HCT116 (cell line): Measurements from ENCODE around the gene MCEMP1. TPM values are rescaled to one million over a fixed set of nuclear protein-coding genes. Genes with fewer than 3 reads are reported as not detected.

ENCODE experiments used
- ATAC-seq: fragments of 200-7000 bp; cut with Tn5 transposase; 2 replicates; pipeline ENCODE4 v1.9.1; 2020; ENCODE audit warnings: mild to moderate bottlenecking, moderate library complexity
- BruUV-seq: library from RNA; stranded (reverse); fragments of 400-500 nt; replicated peaks from 2 replicates; lab custom pipeline; 2021; lab: Mats Ljungman, UMichigan
- CTCF ChIA-PET: fragments of 300-600 bp; sonication (Branson Sonifier 250); formaldehyde crosslinking; loops from one replicate; lab custom pipeline; 2021; ENCODE audit warnings: antibody characterized with exemption; lab: Charles Lee
- POLR2A ChIA-PET: fragments of 300-600, 350-600 bp; sonication (Branson Sonifier 250); formaldehyde crosslinking; loops from one replicate; lab custom pipeline; 2021; ENCODE audit warnings: antibody characterized with exemption; lab: Charles Lee
- RAD21 ChIA-PET, 2 experiments: fragments of 300-600 bp; sonication (Branson Sonifier 250); formaldehyde crosslinking; loops; one replicate each; lab custom pipeline; 2023; ENCODE audit warnings: low total read pairs in 2 of 2; ENCODE audit not compliant: uncharacterized antibody in 2 of 2, unreplicated experiment in 2 of 2, low non-redundant PET in 1 of 2; lab: Charles Lee
- DNase-seq: peaks from one replicate; pipeline ENCODE4 v3.0.0-alpha.2; 2010; ENCODE audit warnings: low read depth, low spot score
- H2AFZ ChIP-seq: fragments of 200-600 bp; shearing (Covaris generic), sonication (generic); 2 replicates; pipeline ENCODE4 v1.6.1; 2017; ENCODE audit warnings: low read depth, mixed run types, mixed read lengths, antibody characterized with exemption, low read length; ENCODE audit not compliant: poor library complexity, severe bottlenecking
- H3K27ac ChIP-seq: 2 replicates; pipeline ENCODE4 v1.5.1; 2012; ENCODE audit warnings: low read depth, low read length
- H3K27me3 ChIP-seq: fragments of 200-600 bp; sonication (generic); 2 replicates; pipeline ENCODE4 v1.6.1; 2016; ENCODE audit warnings: mixed run types, low read length, mixed read lengths; ENCODE audit not compliant: insufficient read depth
- H3K36me3 ChIP-seq, 2 experiments: fragments of 200-500 bp in 1 of 2; fragments of 200-600 bp in 1 of 2; sonication (Bioruptor generic) in 1 of 2; sonication (generic) in 1 of 2; 2 replicates each; pipeline versions ENCODE4 v1.5.1 to v1.6.1; 2014 to 2016; ENCODE audit warnings: low read length in 2 of 2, inconsistent platforms in 1 of 2, mixed read lengths in 1 of 2, mixed run types in 1 of 2; ENCODE audit not compliant: insufficient read depth in 2 of 2, control insufficient read depth in 1 of 2
- H3K4me1 ChIP-seq, 2 experiments: fragments of 200-600 bp in 1 of 2; sonication (generic) in 1 of 2; 2 replicates each; pipeline versions ENCODE4 v1.5.1 to v1.6.1; 2012 to 2017; ENCODE audit warnings: low read length in 2 of 2, inconsistent platforms in 1 of 2, mild to moderate bottlenecking in 1 of 2, mixed read lengths in 1 of 2, mixed run types in 1 of 2, moderate library complexity in 1 of 2; ENCODE audit not compliant: insufficient read depth in 2 of 2, control insufficient read depth in 1 of 2
- H3K4me2 ChIP-seq: fragments of 200-600 bp; sonication (generic); 2 replicates; pipeline ENCODE4 v1.6.1; 2017; ENCODE audit warnings: mixed run types, low read length, mixed read lengths
- H3K4me3 ChIP-seq, 2 experiments: fragments of 200-600 bp in 1 of 2; sonication (generic) in 1 of 2; replicated peaks in 1 of 2; 2 replicates each; pipeline ENCODE4 v1.5.1; 2011 to 2016; ENCODE audit warnings: low read length in 2 of 2, control low read depth in 1 of 2, low read depth in 1 of 2, mild to moderate bottlenecking in 1 of 2, mixed read lengths in 1 of 2, mixed run types in 1 of 2
- H3K79me2 ChIP-seq: fragments of 200-600 bp; sonication (generic); 2 replicates; pipeline ENCODE4 v1.6.1; 2017; ENCODE audit warnings: mild to moderate bottlenecking, mixed run types, low read length, moderate library complexity, mixed read lengths; ENCODE audit not compliant: insufficient read depth
- H3K9ac ChIP-seq: fragments of 200-600 bp; sonication (generic); 2 replicates; pipeline ENCODE4 v1.6.1; 2016; ENCODE audit warnings: low read length, mixed read lengths
- H3K9me2 ChIP-seq: fragments of 200-600 bp; sonication (generic), shearing (Covaris generic); 2 replicates; pipeline ENCODE4 v1.6.1; 2017; ENCODE audit warnings: mixed run types, mild to moderate bottlenecking, moderate library complexity; ENCODE audit not compliant: insufficient read depth
- H3K9me3 ChIP-seq, 2 experiments: fragments of 200-500 bp in 1 of 2; fragments of 200-600 bp in 1 of 2; sonication (Bioruptor generic) in 1 of 2; sonication (generic) in 1 of 2; 2 replicates each; pipeline ENCODE4 v1.6.1; 2014 to 2017; ENCODE audit warnings: low read length in 2 of 2, mixed read lengths in 2 of 2, inconsistent platforms in 1 of 2, low read depth in 1 of 2, mild to moderate bottlenecking in 1 of 2, mixed run types in 1 of 2, moderate library complexity in 1 of 2; ENCODE audit not compliant: control insufficient read depth in 1 of 2, insufficient read depth in 1 of 2
- H4K20me1 ChIP-seq: fragments of 200-600 bp; sonication (generic), shearing (Covaris generic); 2 replicates; pipeline ENCODE4 v1.6.1; 2017; ENCODE audit warnings: mixed run types, mild to moderate bottlenecking, moderate library complexity; ENCODE audit not compliant: insufficient read depth
- CBX3 ChIP-seq: IDR thresholded peaks from 2 replicates; pipeline ENCODE4 v1.6.1; 2012; ENCODE audit warnings: low read depth
- CEBPB ChIP-seq: IDR thresholded peaks from 2 replicates; pipeline ENCODE4 v1.6.1; 2012; ENCODE audit warnings: low read depth
- EGR1 ChIP-seq: IDR thresholded peaks from 2 replicates; pipeline ENCODE4 v1.6.1; 2012; ENCODE audit warnings: low read depth
- ELF1 ChIP-seq: IDR thresholded peaks from 2 replicates; pipeline ENCODE4 v1.6.1; 2012; ENCODE audit warnings: low read depth, borderline replicate concordance
- EZH2 ChIP-seq: fragments of 200-600 bp; sonication (generic); IDR thresholded peaks from 2 replicates; pipeline ENCODE4 v1.6.1; 2017; ENCODE audit warnings: antibody characterized with exemption, mixed run types
- EZH2phosphoT487 ChIP-seq: fragments of 200-600 bp; IDR thresholded peaks from 2 replicates; pipeline ENCODE4 v1.6.1; 2018; ENCODE audit warnings: antibody characterized with exemption, borderline replicate concordance
- POLR2AphosphoS5 ChIP-seq: IDR thresholded peaks from 2 replicates; pipeline ENCODE4 v1.6.1; 2011; ENCODE audit warnings: mild to moderate bottlenecking, low read depth, low read length, moderate library complexity
- SIN3A ChIP-seq: IDR thresholded peaks from 2 replicates; pipeline ENCODE4 v1.6.1; 2012; ENCODE audit warnings: low read depth
- SP1 ChIP-seq: IDR thresholded peaks from 2 replicates; pipeline ENCODE4 v1.6.1; 2012; ENCODE audit warnings: low read depth
- SRF ChIP-seq: IDR thresholded peaks from 2 replicates; pipeline ENCODE4 v1.6.1; 2012; ENCODE audit warnings: low read depth
- YY1 ChIP-seq: IDR thresholded peaks from 2 replicates; pipeline ENCODE4 v1.6.1; 2011; ENCODE audit warnings: low read length, low read depth, moderate library complexity, mild to moderate bottlenecking; ENCODE audit not compliant: insufficient replicate concordance; ENCODE audit errors: extremely low read depth
- ZNF274 ChIP-seq: fragments of 200-500 bp; sonication (Bioruptor generic); IDR thresholded peaks from 2 replicates; pipeline ENCODE4 v1.6.1; 2014; ENCODE audit warnings: mild to moderate bottlenecking, low read depth, low read length, inconsistent platforms
- intact Hi-C: fragments of 100-400 bp; cut with micrococcal nuclease; formaldehyde crosslinking; loops from 2 replicates; pipeline ENCODE4 v1.10.0; 2022
- total RNA-seq: library from RNA; stranded (reverse); gene quantifications from one replicate; pipeline ENCODE4 v1.2.1, GENCODE V29; 2021; ENCODE audit not compliant: unreplicated experiment
- TF ChIP-seq, protein P1 (sequence below): IDR thresholded peaks from 2 replicates; pipeline ENCODE4 v1.6.1; 2012
- TF ChIP-seq, protein P2 (sequence below): IDR thresholded peaks from 2 replicates; pipeline ENCODE4 v1.6.1; 2012
- TF ChIP-seq, protein P3 (sequence below), 3 experiments: fragments of 200-600 bp in 1 of 3; sonication (generic) in 1 of 3; IDR thresholded peaks in 2 of 3; conservative IDR thresholded peaks in 1 of 3; 2 replicates each; pipeline ENCODE4 v1.5.1; 2012 to 2017; ENCODE audit warnings: low read depth in 2 of 3, low read length in 2 of 3, antibody characterized with exemption in 1 of 3, borderline replicate concordance in 1 of 3, control low read depth in 1 of 3, mild to moderate bottlenecking in 1 of 3, mixed read lengths in 1 of 3, mixed run types in 1 of 3, moderate library complexity in 1 of 3; ENCODE audit not compliant: insufficient read depth in 1 of 3

The MCEMP1 gene
- total RNA-seq, 1 experiment from 2014 or later = not detected

DNA sequence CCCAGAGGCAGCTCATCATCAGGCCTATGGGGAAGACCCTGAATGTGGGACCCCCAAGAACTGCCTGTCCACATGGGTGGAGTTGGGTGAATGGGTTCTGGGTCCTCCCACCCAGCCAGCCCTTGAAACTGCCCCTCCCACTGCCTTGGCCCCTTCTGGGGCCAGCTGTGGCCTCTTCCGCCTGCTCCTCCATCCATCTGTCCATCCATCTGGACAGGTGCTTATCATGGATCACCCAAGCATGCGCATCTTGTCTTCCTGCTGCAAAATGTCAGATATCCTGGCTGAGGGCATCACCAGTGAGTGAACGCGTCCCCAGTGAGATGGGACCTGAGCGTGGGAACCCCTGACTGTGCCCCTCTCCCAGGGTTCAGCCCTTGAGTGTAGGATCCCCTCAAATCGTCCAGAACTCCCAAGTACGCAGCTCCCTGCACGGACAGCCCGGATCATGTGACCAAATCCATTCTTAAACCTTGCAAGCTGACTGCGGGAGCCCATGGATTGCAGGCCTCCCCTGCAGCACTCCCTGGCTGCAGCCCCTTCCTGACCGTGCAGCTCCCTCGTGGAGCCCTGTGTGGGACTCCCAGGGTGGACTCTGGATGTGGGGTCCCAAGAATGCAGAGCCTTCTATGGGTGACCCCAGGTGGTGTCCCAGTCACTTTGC lies 38.0 kb upstream of the MCEMP1 start:
- ChIA-PET POLR2A (interaction anchor here (1.6 kb wide), 1 partner anchor 10 kb away, joined by 6 read pairs; the partner anchor contains the start of genes PET100 and XAB2), CTCF (no interaction called here), RAD21 (no interaction called here)
- Histone ChIP-seq H3K9me3 (peaks cover 0 to 4% of the 10 kb centered on the region in 2 experiments; a peak in 1 of 4 replicates), H3K36me3 (no peaks in the 10 kb centered on the region; a peak in 1 of 4 replicates), H3K27me3 (no peaks in the 10 kb centered on the region), H3K4me3 (no peak overlapping the region), H3K79me2 (peaks cover 17% of the 10 kb centered on the region), H3K4me1 (peaks cover 8 to 27% of the 10 kb centered on the region in 2 experiments; a peak in 3 of 4 replicates), H3K27ac (no peak overlapping the region), H3K9ac (no peak overlapping the region), H3K4me2 (no peak overlapping the region), H2AFZ (no peak overlapping the region), H3K9me2 (no peaks in the 10 kb centered on the region), H4K20me1 (no peaks in the 10 kb centered on the region)
- DNase-seq (no peak), ATAC-seq (no peak)
- TF ChIP-seq SIN3A (no peak), SP1 (no peak), EZH2phosphoT487 (no peak)
- BruUV-seq = no TSS peak
- intact Hi-C loops = no loop called here

DNA sequence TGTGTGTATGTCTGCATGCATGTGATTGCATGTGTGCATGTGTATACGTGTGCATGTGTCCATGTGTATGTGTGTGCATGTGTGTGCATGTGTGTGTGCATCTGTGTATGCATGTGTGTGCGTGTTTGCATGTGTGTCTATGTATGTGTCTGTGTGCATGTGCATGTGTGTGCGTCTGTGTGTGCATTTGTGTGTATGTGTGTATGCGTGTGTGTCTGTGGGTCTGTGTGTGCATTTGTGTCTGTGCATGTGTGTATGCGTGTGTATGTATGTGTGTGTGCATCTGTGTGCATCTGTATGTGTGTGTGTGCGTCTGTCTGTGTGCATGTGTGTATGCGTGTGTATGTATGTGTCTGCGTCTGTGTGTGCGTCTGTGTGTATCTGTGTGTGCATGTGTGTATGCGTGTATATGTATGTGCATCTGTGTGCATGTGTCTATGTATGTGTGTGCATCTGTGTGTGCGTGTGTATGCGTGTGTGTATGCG lies 37.0 kb upstream of the MCEMP1 start:
- no peak overlapping the region for H3K9ac ChIP-seq
- H3K4me2 ChIP-seq = no peak overlapping the region
- no peaks in the 10 kb centered on the region; a peak in 1 of 4 replicates for H3K36me3 ChIP-seq
- CTCF ChIA-PET = no interaction called here
- H4K20me1 ChIP-seq = no peaks in the 10 kb centered on the region
- peaks cover 8 to 27% of the 10 kb centered on the region in 2 experiments; a peak in 3 of 4 replicates for H3K4me1 ChIP-seq
- BruUV-seq = no TSS peak
- no peak overlapping the region for H3K4me3 ChIP-seq
- POLR2A ChIA-PET = no interaction called here
- peaks cover 0 to 4% of the 10 kb centered on the region in 2 experiments; a peak in 1 of 4 replicates for H3K9me3 ChIP-seq
- ATAC-seq (no peak), DNase-seq (no peak)
- RAD21 ChIA-PET = no interaction called here
- H3K27ac ChIP-seq = no peak overlapping the region
- intact Hi-C loops = no loop called here
- no peaks in the 10 kb centered on the region for H3K27me3 ChIP-seq
- no peak overlapping the region for H2AFZ ChIP-seq
- H3K9me2 ChIP-seq = no peaks in the 10 kb centered on the region
- H3K79me2 ChIP-seq = peaks cover 17% of the 10 kb centered on the region
- TF ChIP-seq YY1 (no peak), CBX3 (no peak), EZH2 (no peak), EGR1 (no peak), SP1 (no peak), ZNF274 (no peak), CEBPB (no peak), POLR2AphosphoS5 (no peak), SRF (no peak), EZH2phosphoT487 (no peak), ELF1 (no peak)
- TF ChIP-seq, protein P1, sequence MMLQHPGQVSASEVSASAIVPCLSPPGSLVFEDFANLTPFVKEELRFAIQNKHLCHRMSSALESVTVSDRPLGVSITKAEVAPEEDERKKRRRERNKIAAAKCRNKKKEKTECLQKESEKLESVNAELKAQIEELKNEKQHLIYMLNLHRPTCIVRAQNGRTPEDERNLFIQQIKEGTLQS = no peak
- TF ChIP-seq, protein P2, sequence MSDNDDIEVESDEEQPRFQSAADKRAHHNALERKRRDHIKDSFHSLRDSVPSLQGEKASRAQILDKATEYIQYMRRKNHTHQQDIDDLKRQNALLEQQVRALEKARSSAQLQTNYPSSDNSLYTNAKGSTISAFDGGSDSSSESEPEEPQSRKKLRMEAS = no peak
- TF ChIP-seq, protein P3, sequence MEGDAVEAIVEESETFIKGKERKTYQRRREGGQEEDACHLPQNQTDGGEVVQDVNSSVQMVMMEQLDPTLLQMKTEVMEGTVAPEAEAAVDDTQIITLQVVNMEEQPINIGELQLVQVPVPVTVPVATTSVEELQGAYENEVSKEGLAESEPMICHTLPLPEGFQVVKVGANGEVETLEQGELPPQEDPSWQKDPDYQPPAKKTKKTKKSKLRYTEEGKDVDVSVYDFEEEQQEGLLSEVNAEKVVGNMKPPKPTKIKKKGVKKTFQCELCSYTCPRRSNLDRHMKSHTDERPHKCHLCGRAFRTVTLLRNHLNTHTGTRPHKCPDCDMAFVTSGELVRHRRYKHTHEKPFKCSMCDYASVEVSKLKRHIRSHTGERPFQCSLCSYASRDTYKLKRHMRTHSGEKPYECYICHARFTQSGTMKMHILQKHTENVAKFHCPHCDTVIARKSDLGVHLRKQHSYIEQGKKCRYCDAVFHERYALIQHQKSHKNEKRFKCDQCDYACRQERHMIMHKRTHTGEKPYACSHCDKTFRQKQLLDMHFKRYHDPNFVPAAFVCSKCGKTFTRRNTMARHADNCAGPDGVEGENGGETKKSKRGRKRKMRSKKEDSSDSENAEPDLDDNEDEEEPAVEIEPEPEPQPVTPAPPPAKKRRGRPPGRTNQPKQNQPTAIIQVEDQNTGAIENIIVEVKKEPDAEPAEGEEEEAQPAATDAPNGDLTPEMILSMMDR (IDR thresholded peaks at IDR 0.05 in 2 of 3, conservative IDR thresholded peaks at IDR 0.05 in 1 of 3; ENCODE audit: borderline replicate concordance in 1 of 3, insufficient read depth in 1 of 3, low read depth in 2 of 3, low read length in 2 of 3) = no peak
